KOPT-K1 (cell line): ENCODE measurements around the gene GRK5.
"Not testable (repeated sequence)": the region's sequence is repeated elsewhere in the genome, so short reads cannot be mapped to it uniquely, and the experiment has no call there.

Experiments
- H3K27ac ChIP-seq: fragments of 200-600 bp; sonication (generic); 2 replicates; pipeline ENCODE4 v1.5.1; 2016; ENCODE audit warnings: antibody characterized with exemption, mild to moderate bottlenecking, low read depth, low read length; ENCODE audit not compliant: poor library complexity, severe bottlenecking
- H3K36me3 ChIP-seq: fragments of 200-600 bp; sonication (generic); 2 replicates; pipeline ENCODE4 v1.5.1; 2017; ENCODE audit warnings: antibody characterized with exemption, mild to moderate bottlenecking, low read length, moderate library complexity; ENCODE audit not compliant: insufficient read depth
- H3K9me3 ChIP-seq: fragments of 200-600 bp; sonication (generic); 2 replicates; pipeline ENCODE4 v1.5.1; 2017; ENCODE audit warnings: antibody characterized with exemption, low read length, mild to moderate bottlenecking; ENCODE audit not compliant: insufficient read depth, poor library complexity, severe bottlenecking

The GRK5 gene

DNA sequence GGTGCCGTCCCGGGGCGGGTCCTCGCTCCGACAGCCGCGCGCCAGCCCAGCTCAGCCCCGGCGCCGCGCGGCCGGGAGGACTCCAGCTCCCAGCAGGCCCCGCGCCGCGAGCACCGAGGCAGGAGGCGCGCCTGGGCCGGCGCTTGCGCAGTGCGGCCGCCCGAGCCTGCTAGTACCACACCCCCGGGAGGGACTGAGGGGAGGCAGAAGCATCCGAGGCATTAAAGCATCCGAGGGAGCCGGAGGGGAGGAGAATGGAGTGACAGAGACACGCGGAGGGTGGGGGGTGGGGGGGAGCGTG lies at the start of gene GRK5:
Gene GRK5, plus strand, starts transcription at position 206 of the 301 bp plus-strand sequence. CDS start 347 bp downstream, outside the sequence.
- no peaks in the 10 kb centered on the region for H3K9me3 ChIP-seq
- H3K27ac ChIP-seq = peak within 1 kb of the TSS; percentile 92
- no peaks in the 10 kb centered on the region for H3K36me3 ChIP-seq

DNA sequence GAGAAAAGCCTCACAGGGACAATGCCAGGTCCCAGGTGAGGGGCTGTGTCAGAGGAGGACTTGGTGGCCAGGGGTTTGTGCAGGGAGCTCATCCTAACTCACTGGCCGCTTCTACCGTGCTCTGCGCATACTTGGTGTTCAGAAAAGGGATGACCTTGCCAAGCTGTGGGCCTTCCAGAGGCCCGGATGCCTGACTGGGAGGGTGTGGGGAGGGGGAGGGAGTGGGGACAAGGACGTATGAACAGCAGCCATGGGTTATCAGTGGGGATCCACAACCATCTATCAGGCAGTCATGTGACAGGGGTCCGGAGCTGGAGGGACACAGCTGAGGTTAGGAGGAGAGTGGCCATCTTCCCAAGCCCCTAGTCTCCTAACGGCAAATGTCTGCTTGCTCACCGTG lies 48.0 kb upstream of the GRK5 start:
- no peak overlapping the region for H3K27ac ChIP-seq
- H3K36me3 ChIP-seq = peaks cover 95% of the 10 kb centered on the region
- H3K9me3 ChIP-seq = no peaks in the 10 kb centered on the region

DNA sequence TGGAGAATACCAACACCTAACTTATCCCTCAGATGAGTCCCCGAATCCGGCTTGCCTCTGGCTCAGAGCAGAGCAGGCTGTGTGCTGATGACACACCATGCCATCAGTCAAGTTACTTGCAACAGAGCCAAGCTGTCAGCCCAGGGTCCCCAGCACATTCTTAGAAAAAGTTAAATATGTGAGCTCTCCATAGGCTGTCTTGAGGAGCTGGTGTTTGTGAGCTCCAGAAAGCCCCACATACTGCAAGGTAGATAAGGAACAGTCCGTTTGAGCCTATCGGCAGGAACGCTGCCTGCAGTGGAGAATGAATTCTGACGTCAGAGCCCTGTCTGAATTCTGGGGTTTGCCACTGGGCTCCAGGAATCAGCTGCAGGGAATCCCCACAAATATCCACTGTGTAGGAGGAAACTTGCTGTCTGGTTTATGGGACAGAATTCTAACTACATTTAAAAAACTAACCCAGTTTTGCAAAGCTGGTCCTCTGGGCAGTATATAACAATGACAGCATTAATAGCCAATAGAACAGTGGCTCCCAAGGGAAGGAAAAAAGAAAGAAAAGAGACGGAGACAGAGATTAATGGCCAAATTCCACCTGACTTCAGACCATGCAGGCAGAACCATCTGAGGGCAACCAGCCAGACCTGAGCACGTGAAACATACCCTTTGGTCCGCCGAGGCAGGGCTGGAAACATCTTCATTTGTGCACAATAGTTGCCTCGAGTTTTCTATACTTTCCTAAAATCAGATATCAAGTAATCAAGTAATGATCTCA lies 45.5 kb upstream of the GRK5 start:
- no peaks in the 10 kb centered on the region for H3K9me3 ChIP-seq
- H3K36me3 ChIP-seq = peaks cover 77% of the 10 kb centered on the region
- H3K27ac ChIP-seq = no peak overlapping the region

DNA sequence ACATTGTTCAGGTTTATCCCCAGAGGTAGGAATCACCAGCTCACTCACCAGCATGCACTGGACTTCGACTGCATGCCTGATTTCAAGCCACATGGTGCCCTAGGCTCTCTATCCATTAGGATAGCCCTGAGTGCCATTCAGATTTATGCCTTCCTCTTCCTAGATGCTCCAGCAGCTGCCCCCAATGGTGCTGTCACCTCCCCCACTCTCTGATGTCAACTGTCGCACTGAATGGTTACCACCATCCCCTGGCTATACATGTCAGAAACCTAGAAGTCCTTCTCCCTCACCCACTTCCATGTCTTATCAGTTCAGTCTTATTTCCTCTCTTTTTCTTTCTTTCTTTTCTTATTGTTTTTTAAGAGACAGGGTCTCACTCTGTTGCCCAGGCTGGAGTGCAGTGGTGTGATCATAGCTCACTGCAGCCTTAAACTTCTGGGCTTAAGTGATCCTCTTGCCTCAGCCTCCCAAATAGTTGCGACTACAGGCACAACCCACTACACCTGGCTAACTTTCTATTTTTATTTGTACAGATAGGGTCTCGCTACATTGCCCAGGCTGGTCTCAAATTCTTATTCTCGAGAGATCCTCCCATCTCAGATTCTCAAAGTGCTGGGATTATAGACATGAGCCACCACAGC lies 44.8 kb upstream of the GRK5 start:
- no peak overlapping the region for H3K27ac ChIP-seq
- no peaks in the 10 kb centered on the region for H3K9me3 ChIP-seq
- peaks cover 77% of the 10 kb centered on the region for H3K36me3 ChIP-seq

DNA sequence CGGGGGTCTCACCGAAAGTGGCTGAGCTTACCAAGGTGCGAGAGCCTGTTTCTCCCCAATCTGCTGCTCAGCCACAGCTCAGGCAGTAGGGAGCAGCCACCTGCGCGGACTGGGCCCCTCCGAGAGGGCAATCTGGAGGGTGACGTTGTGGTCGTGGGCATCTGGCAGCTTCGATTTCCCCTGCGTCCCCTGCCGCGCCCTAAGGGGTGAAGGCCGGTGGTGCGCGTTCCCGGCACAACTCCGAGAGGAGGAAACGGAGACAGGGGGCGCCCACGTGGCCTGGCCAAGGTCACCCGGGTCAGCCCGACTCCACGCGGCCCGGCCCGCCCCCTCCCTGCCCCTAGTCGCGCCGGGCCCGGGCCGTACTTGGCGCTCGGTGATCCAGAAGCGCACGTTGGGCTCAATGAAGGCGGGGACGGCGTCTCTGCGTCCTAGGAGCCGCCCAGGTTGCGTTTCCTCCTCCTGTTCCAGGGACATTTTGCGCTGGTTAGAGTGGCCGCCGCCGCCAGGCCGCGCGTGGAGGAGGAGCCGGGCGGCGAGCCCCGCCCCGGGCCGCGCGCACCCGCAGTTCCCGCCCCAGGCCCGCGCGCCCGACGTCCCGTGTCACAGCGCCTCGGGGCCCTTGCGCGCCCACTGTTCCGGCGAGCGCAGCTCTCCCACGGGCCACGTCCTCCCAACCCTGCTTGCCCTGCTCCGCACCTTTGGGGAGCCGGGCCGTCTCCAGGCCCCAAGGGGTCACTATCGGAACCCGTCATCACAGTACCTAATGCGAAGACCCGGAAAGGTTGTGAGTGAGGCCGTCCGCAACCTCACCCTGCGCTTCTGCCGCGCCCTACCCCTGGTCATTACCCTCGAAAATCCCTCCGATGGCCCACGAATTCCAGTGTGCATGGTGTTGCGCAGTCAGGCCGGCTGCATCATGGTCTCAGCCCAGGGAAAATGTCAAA lies 41.9 kb upstream of the GRK5 start, which contains the start of gene SFXN4:
Gene SFXN4, minus strand, starts transcription at position 544 of the 947 bp plus-strand sequence. Its CDS starts 67 bp downstream, at position 477.
- peaks cover 77% of the 10 kb centered on the region for H3K36me3 ChIP-seq
- H3K9me3 ChIP-seq = no peaks in the 10 kb centered on the region
- H3K27ac ChIP-seq = peak within 1 kb of the TSS; percentile 87

GRCh38 chr10:119166118-119166500 lies 41.3 kb upstream of the GRK5 start:
- H3K27ac ChIP-seq = peak overlapping the region; percentile 87
- peaks cover 77% of the 10 kb centered on the region for H3K36me3 ChIP-seq
- no peaks in the 10 kb centered on the region for H3K9me3 ChIP-seq

- H3K9me3 ChIP-seq = no peaks in the 10 kb centered on the region
- peaks cover 77% of the 10 kb centered on the region for H3K36me3 ChIP-seq
- peak overlapping the region; percentile 87 for H3K27ac ChIP-seq
Observed at GRCh38 chr10:119166564-119166963, 40.8 kb upstream of the GRK5 start.

- Histone ChIP-seq H3K9me3 (no peaks in the 10 kb centered on the region), H3K36me3 (peaks cover 77% of the 10 kb centered on the region), H3K27ac (peak overlapping the region; percentile 87)
Observed at GRCh38 chr10:119167041-119167440, 40.3 kb upstream of the GRK5 start.

DNA sequence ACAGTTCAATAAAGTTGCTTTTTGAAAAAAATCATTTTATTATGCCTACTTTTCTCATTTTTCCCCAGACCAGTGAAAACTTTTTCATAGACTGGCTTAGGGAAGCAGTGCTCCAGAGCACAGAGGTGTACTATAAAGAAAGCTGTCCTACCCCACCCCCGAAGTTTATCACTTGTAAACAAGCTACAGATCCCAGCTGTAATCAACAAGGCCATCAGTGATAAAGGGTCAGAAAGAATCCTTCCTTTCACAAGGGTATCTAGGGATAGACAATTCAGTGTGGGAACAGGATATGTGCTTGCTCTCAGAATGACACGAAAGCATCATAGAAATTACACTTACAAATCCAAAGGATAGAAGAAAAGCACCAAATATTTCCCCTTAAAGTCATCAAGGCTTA lies 33.3 kb upstream of the GRK5 start:
- H3K27ac ChIP-seq = no peak overlapping the region
- H3K9me3 ChIP-seq = no peaks in the 10 kb centered on the region
- H3K36me3 ChIP-seq = peaks cover 84% of the 10 kb centered on the region

DNA sequence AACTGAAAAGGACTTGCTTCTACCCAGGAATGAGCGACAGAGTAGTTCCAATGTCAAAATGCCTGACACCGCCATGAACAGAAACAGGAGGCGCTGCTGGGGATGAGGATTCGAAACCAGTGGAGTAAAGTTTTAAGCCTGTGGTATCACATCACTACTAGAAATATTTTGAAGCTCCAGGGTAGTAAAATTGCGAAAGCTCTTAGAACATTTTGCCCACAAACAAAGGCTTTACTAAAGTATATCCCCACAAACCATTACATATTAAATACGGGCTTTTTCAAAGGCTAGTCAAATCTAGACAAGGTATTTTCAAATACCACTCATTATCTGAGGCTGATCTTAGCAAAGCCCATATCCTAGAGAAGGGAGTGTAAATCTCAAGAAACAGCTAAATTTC lies 31.2 kb upstream of the GRK5 start:
- Histone ChIP-seq H3K36me3 (peaks cover 63% of the 10 kb centered on the region), H3K9me3 (no peaks in the 10 kb centered on the region), H3K27ac (peak overlapping the region; percentile 92)

- no peaks in the 10 kb centered on the region for H3K9me3 ChIP-seq
- peaks cover 46% of the 10 kb centered on the region for H3K36me3 ChIP-seq
- H3K27ac ChIP-seq = peak overlapping the region; percentile 92
Observed at GRCh38 chr10:119177708-119178371, 29.5 kb upstream of the GRK5 start.

DNA sequence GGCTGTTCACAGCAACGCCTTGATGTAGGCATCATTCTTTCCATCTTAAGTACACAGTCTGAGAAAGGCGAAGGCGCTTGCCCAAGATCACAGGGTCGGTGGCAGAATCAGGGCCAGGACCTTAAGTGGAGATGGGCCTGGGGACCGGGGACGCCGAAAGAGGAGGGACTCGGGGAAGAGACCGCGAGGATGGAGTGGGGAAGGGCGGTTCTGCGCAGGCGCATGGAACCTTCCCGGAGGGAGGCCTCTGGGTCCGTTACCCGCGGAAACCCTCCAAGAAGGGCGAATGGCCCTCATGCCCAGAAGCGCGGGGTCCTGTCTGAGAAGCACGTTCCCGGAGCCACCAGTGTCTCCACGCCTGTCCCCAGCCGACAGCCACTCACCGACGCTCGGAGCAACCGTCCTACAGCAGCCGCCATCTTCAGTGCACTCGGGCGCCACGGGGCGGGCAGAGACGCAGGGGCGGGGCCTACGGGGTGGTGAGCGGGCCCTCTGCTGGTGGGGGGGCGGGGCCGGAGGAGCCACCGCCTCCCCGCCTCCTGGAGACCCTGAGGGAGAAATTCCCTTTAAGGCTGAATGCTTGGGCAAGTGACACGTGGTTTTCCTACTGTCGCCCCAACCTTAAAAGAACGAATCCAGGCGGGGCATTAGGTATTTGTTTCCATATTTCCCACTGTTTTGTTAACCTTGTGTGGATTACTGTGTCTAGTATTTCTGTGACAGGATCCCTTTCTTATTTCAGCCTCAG lies 28.8 kb upstream of the GRK5 start, which contains the start of gene PRDX3:
Gene PRDX3, minus strand, starts transcription at position 441 of the 748 bp plus-strand sequence. Its CDS starts 22 bp downstream, at position 419.
- Histone ChIP-seq H3K9me3 (no peaks in the 10 kb centered on the region), H3K36me3 (peaks cover 39% of the 10 kb centered on the region), H3K27ac (peak within 1 kb of the TSS; percentile 92)

DNA sequence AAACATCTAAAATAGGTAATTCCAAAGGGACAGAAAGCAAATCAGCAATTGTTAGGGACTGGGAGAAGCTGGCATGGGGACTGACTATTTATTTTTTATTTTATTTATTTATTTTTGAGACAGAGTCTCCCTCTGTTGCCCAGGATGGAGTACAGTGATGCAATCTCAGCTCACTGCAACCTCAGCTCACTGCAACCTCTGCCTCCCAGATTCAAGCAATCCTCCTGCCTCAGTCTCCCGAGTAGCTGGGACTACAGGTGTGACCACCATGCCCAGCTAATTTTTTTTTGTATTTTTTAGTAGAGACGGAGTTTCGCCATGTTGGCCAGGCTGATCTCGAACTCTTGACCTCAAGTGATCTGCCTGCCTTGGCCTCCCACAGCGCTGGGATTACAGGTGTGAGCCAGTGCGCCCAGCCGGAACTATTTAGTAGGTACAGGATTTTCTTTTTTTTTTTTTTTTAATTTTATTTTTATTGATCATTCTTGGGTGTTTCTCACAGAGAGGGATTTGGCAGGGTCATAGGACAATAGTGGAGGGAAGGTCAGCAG lies 26.4 kb upstream of the GRK5 start:
- not testable (repeated sequence) for H3K27ac ChIP-seq, H3K9me3 ChIP-seq
- peaks cover 15% of the 10 kb centered on the region for H3K36me3 ChIP-seq
